Mesendoderm (in vitro differentiated cells): ENCODE measurements around the gene SEPTIN14.
"Not testable (repeated sequence)": the region's sequence is repeated elsewhere in the genome, so short reads cannot be mapped to it uniquely, and the experiment has no call there.

Experiments
- DNase-seq: peaks from one replicate; pipeline ENCODE4 v3.0.0; 2013
- H2AK5ac ChIP-seq: 2 replicates; pipeline ENCODE4 v1.6.1; 2013; ENCODE audit warnings: low read length, inconsistent platforms
- H2BK120ac ChIP-seq: 2 replicates; pipeline ENCODE4 v1.6.1; 2013; ENCODE audit warnings: low read depth, mild to moderate bottlenecking, low read length, moderate library complexity, mixed read lengths
- H2BK15ac ChIP-seq: replicated peaks from 2 replicates; pipeline ENCODE4 v1.6.1; 2013; ENCODE audit warnings: low read depth, mild to moderate bottlenecking, moderate library complexity
- H2BK5ac ChIP-seq: 2 replicates; pipeline ENCODE4 v1.6.1; 2013; ENCODE audit warnings: low read length, inconsistent platforms
- H3K18ac ChIP-seq: 2 replicates; pipeline ENCODE4 v1.6.1; 2013; ENCODE audit warnings: mild to moderate bottlenecking, low read length, mixed read lengths
- H3K23ac ChIP-seq: one replicate; pipeline ENCODE4 v1.6.1; 2013; ENCODE audit warnings: low read length
- H3K27ac ChIP-seq: 2 replicates; pipeline ENCODE4 v1.5.1; 2013; ENCODE audit warnings: low read depth, mild to moderate bottlenecking, inconsistent platforms, low read length, moderate library complexity
- H3K27me3 ChIP-seq: 2 replicates; pipeline ENCODE4 v1.6.1; 2013; ENCODE audit warnings: low read length, control low read depth, mild to moderate bottlenecking, inconsistent platforms; ENCODE audit not compliant: insufficient read depth, poor library complexity
- H3K36me3 ChIP-seq: 2 replicates; pipeline ENCODE4 v1.6.1; 2013; ENCODE audit warnings: low read length, inconsistent platforms; ENCODE audit not compliant: control insufficient read depth, insufficient read depth
- H3K4ac ChIP-seq: one replicate; pipeline ENCODE4 v1.6.1; 2013; ENCODE audit warnings: low read depth, mild to moderate bottlenecking, low read length, moderate library complexity
- H3K4me1 ChIP-seq: 2 replicates; pipeline ENCODE4 v1.6.1; 2013; ENCODE audit warnings: low read depth, low read length, inconsistent platforms; ENCODE audit not compliant: control insufficient read depth
- H3K4me2 ChIP-seq: 2 replicates; pipeline ENCODE4 v1.6.1; 2013; ENCODE audit warnings: low read length
- H3K4me3 ChIP-seq: 2 replicates; pipeline ENCODE4 v1.5.1; 2013; ENCODE audit warnings: mild to moderate bottlenecking, low read length
- H3K56ac ChIP-seq: one replicate; pipeline ENCODE4 v1.6.1; 2013; ENCODE audit warnings: low read length
- H3K79me1 ChIP-seq: 2 replicates; pipeline ENCODE4 v1.6.1; 2013; ENCODE audit warnings: low read length, inconsistent platforms
- H3K79me2 ChIP-seq: 2 replicates; pipeline ENCODE4 v1.6.1; 2013; ENCODE audit warnings: mild to moderate bottlenecking, low read length; ENCODE audit not compliant: control insufficient read depth, insufficient read depth
- H3K9ac ChIP-seq: 2 replicates; pipeline ENCODE4 v1.6.1; 2013; ENCODE audit warnings: low read length, inconsistent platforms
- H4K5ac ChIP-seq: one replicate; pipeline ENCODE4 v1.6.1; 2013; ENCODE audit warnings: low read length
- H4K8ac ChIP-seq: one replicate; pipeline ENCODE4 v1.6.1; 2013; ENCODE audit warnings: low read depth, mild to moderate bottlenecking, control low read depth, low read length, moderate library complexity
- WGBS: extraction: QIAGEN DNeasy Blood & Tissue Kit; methylation state at CpG from one replicate; pipeline ENCODE4 v1.1.7; 2013; ENCODE audit warnings: low lambda C conversion rate, missing lambda C conversion rate; ENCODE audit not compliant: insufficient coverage; ENCODE audit errors: extremely low coverage; 5-methylcytosine and 5-hydroxymethylcytosine counted together

SEPTIN14 gene

GRCh38 chr7:55888378-55888777 lies 25.8 kb upstream of the SEPTIN14 start:
- H3K4ac ChIP-seq = peak overlapping the region; percentile 44
- H3K23ac ChIP-seq, H3K27me3 ChIP-seq, H3K79me2 ChIP-seq, H3K36me3 ChIP-seq, H3K79me1 ChIP-seq, H2BK5ac ChIP-seq, H4K8ac ChIP-seq, H4K5ac ChIP-seq, H3K18ac ChIP-seq, H3K4me3 ChIP-seq, H3K9ac ChIP-seq, H3K4me1 ChIP-seq, H3K4me2 ChIP-seq, H2BK120ac ChIP-seq, H3K56ac ChIP-seq, H2BK15ac ChIP-seq, H3K27ac ChIP-seq, H2AK5ac ChIP-seq: not testable (repeated sequence)
- WGBS = no CpG with 5 or more reads among the region's 10 CpGs
- DNase-seq = peak; percentile 65

- H3K9ac ChIP-seq = peak overlapping the region; percentile 68
- H3K79me1 ChIP-seq = no peaks in the 10 kb centered on the region
- H2BK15ac ChIP-seq = no peak overlapping the region
- H3K56ac ChIP-seq = peak overlapping the region; percentile 79
- peak; percentile 8 for DNase-seq
- H2BK120ac ChIP-seq = no peak overlapping the region
- no peak overlapping the region for H3K4ac ChIP-seq
- peak overlapping the region; percentile 57 for H3K18ac ChIP-seq
- H3K36me3 ChIP-seq = no peaks in the 10 kb centered on the region
- no peak overlapping the region for H2BK5ac ChIP-seq
- peak overlapping the region; percentile 11 for H3K4me2 ChIP-seq
- WGBS = no CpG with 5 or more reads among the region's 38 CpGs
- H3K27ac ChIP-seq = peak overlapping the region; percentile 57
- H3K4me3 ChIP-seq = peak overlapping the region; percentile 71
- H4K8ac ChIP-seq = no peak overlapping the region
- H3K79me2 ChIP-seq = no peaks in the 10 kb centered on the region
- no peak overlapping the region for H2AK5ac ChIP-seq
- H3K27me3 ChIP-seq = no peaks in the 10 kb centered on the region
- no peak overlapping the region for H4K5ac ChIP-seq
- no peaks in the 10 kb centered on the region for H3K4me1 ChIP-seq
- H3K23ac ChIP-seq = no peak overlapping the region
Measured at GRCh38 chr7:55887821-55888247, 25.3 kb upstream of the SEPTIN14 start.

GRCh38 chr7:55884321-55884720 lies 21.8 kb upstream of the SEPTIN14 start:
- H2BK15ac ChIP-seq = no peak overlapping the region
- H3K56ac ChIP-seq = no peak overlapping the region
- H3K23ac ChIP-seq = no peak overlapping the region
- no peaks in the 10 kb centered on the region for H3K79me2 ChIP-seq
- no peak overlapping the region for H3K9ac ChIP-seq
- no peaks in the 10 kb centered on the region for H3K4me1 ChIP-seq
- H3K18ac ChIP-seq = no peak overlapping the region
- no peak overlapping the region for H3K4me3 ChIP-seq
- H2AK5ac ChIP-seq = no peak overlapping the region
- H3K27ac ChIP-seq = no peak overlapping the region
- no peak overlapping the region for H3K4ac ChIP-seq
- H3K79me1 ChIP-seq = no peaks in the 10 kb centered on the region
- no CpG with 5 or more reads among the region's 3 CpGs for WGBS
- H2BK5ac ChIP-seq = no peak overlapping the region
- H3K27me3 ChIP-seq = no peaks in the 10 kb centered on the region
- no peak overlapping the region for H4K5ac ChIP-seq
- DNase-seq = no peak
- H4K8ac ChIP-seq = no peak overlapping the region
- no peak overlapping the region for H2BK120ac ChIP-seq
- no peak overlapping the region for H3K4me2 ChIP-seq
- H3K36me3 ChIP-seq = no peaks in the 10 kb centered on the region

- Histone ChIP-seq H3K4me1 (no peaks in the 10 kb centered on the region), H3K79me2 (no peaks in the 10 kb centered on the region), H3K27me3 (no peaks in the 10 kb centered on the region), H3K9ac (no peak overlapping the region), H2BK15ac (no peak overlapping the region), H3K27ac (no peak overlapping the region), H2BK5ac (no peak overlapping the region), H3K36me3 (no peaks in the 10 kb centered on the region), H3K4me3 (no peak overlapping the region), H3K4me2 (no peak overlapping the region), H4K5ac (no peak overlapping the region), H3K23ac (no peak overlapping the region), H2AK5ac (no peak overlapping the region), H3K79me1 (no peaks in the 10 kb centered on the region), H3K4ac (no peak overlapping the region), H3K56ac (no peak overlapping the region), H3K18ac (no peak overlapping the region), H2BK120ac (no peak overlapping the region), H4K8ac (no peak overlapping the region)
- DNase-seq = no peak
- WGBS = no CpG with 5 or more reads among the region's 3 CpGs
Measured at GRCh38 chr7:55878691-55879090, 16.1 kb upstream of the SEPTIN14 start.

GRCh38 chr7:55877308-55877707 lies 14.8 kb upstream of the SEPTIN14 start:
- H2BK15ac ChIP-seq = no peak overlapping the region
- H3K27me3 ChIP-seq = no peaks in the 10 kb centered on the region
- no peak overlapping the region for H3K18ac ChIP-seq
- no peak overlapping the region for H2BK5ac ChIP-seq
- H3K36me3 ChIP-seq = no peaks in the 10 kb centered on the region
- no peak overlapping the region for H3K4ac ChIP-seq
- DNase-seq = no peak
- no peak overlapping the region for H2BK120ac ChIP-seq
- no peak overlapping the region for H3K23ac ChIP-seq
- no peak overlapping the region for H3K56ac ChIP-seq
- H3K27ac ChIP-seq = no peak overlapping the region
- no peak overlapping the region for H3K4me2 ChIP-seq
- H3K79me2 ChIP-seq = no peaks in the 10 kb centered on the region
- H3K79me1 ChIP-seq = no peaks in the 10 kb centered on the region
- no peak overlapping the region for H4K8ac ChIP-seq
- WGBS = no CpG with 5 or more reads among the region's 6 CpGs
- no peak overlapping the region for H4K5ac ChIP-seq
- no peak overlapping the region for H3K9ac ChIP-seq
- no peak overlapping the region for H2AK5ac ChIP-seq
- H3K4me1 ChIP-seq = no peaks in the 10 kb centered on the region
- no peak overlapping the region for H3K4me3 ChIP-seq

- H2BK120ac ChIP-seq = no peak overlapping the region
- no peaks in the 10 kb centered on the region for H3K36me3 ChIP-seq
- no peak overlapping the region for H3K4me3 ChIP-seq
- no peaks in the 10 kb centered on the region for H3K79me2 ChIP-seq
- WGBS = no CpG with 5 or more reads among the region's 3 CpGs
- H4K5ac ChIP-seq = no peak overlapping the region
- H4K8ac ChIP-seq = no peak overlapping the region
- no peak overlapping the region for H2BK5ac ChIP-seq
- H3K23ac ChIP-seq = no peak overlapping the region
- no peak overlapping the region for H3K9ac ChIP-seq
- no peaks in the 10 kb centered on the region for H3K4me1 ChIP-seq
- no peak overlapping the region for H3K4ac ChIP-seq
- H3K27ac ChIP-seq = no peak overlapping the region
- H3K27me3 ChIP-seq = no peaks in the 10 kb centered on the region
- H2BK15ac ChIP-seq = no peak overlapping the region
- no peak overlapping the region for H2AK5ac ChIP-seq
- H3K4me2 ChIP-seq = no peak overlapping the region
- no peak overlapping the region for H3K18ac ChIP-seq
- H3K56ac ChIP-seq = no peak overlapping the region
- H3K79me1 ChIP-seq = no peaks in the 10 kb centered on the region
- no peak for DNase-seq
Measured at GRCh38 chr7:55873765-55874164, 11.2 kb upstream of the SEPTIN14 start.
